Epithelial cell of proximal tubule (primary cell): ENCODE data around the gene MS4A13. TPM values are rescaled to one million over a fixed set of nuclear protein-coding genes. Genes with fewer than 3 reads are reported as not detected.
"Not testable (repeated sequence)": the region's sequence is repeated elsewhere in the genome, so short reads cannot be mapped to it uniquely, and the experiment has no call there.

Experiments
- DNase-seq: peaks from one replicate; pipeline ENCODE4 v3.0.0-alpha.2; 2011; ENCODE audit warnings: low read depth
- H3K4me3 ChIP-seq: 2 replicates; pipeline ENCODE4 v1.5.1; 2011; ENCODE audit warnings: low read depth, mild to moderate bottlenecking, low read length
- CTCF ChIP-seq: conservative IDR thresholded peaks from 2 replicates; pipeline ENCODE4 v1.5.1; 2012; ENCODE audit warnings: low read depth, mild to moderate bottlenecking, low read length
- total RNA-seq: library from RNA; depleted of rRNA; stranded (reverse); fragments of >200 nt; gene quantifications from 2 replicates; pipeline ENCODE4 v1.2.3, GENCODE V29; 2015

Gene MS4A13
- total RNA-seq, 1 donor from 2014 or later: not detected

- DNase-seq: no peak
- H3K4me3 ChIP-seq: no peak overlapping the region
- no peak for TF ChIP-seq CTCF
Observed at GRCh38 chr11:60528934-60529333, 13.7 kb downstream of the MS4A13 start.

- H3K4me3 ChIP-seq: no peak overlapping the region
- DNase-seq: no peak
- no peak for TF ChIP-seq CTCF
Observed at GRCh38 chr11:60530454-60531100, 15.4 kb downstream of the MS4A13 start.

GRCh38 chr11:60532383-60532782, 17.2 kb downstream of the MS4A13 start:
- not testable (repeated sequence) for H3K4me3 ChIP-seq

GRCh38 chr11:60538627-60539026, 23.4 kb downstream of the MS4A13 start:
- not testable (repeated sequence) for DNase-seq, H3K4me3 ChIP-seq

More at GRCh38 chr11:60532383-60532782, 17.2 kb downstream of the MS4A13 start:
- not testable (repeated sequence) for DNase-seq

- no peak overlapping the region for H3K4me3 ChIP-seq
- no peak for TF ChIP-seq CTCF
- no peak for DNase-seq
Observed at GRCh38 chr11:60544077-60544476, 28.9 kb downstream of the MS4A13 start.

- TF ChIP-seq CTCF: no peak
- DNase-seq: no peak
- no peak overlapping the region for H3K4me3 ChIP-seq
Observed at GRCh38 chr11:60561254-60561653, 46.1 kb downstream of the MS4A13 start.

GRCh38 chr11:60563553-60564235, 48.5 kb downstream of the MS4A13 start:
- no peak for TF ChIP-seq CTCF
- DNase-seq: no peak
- H3K4me3 ChIP-seq: no peak overlapping the region

GRCh38 chr11:60566776-60567175, 51.6 kb downstream of the MS4A13 start:
- H3K4me3 ChIP-seq: no peak overlapping the region
- no peak for DNase-seq
- no peak for TF ChIP-seq CTCF
